ENCODE measurements around the gene PHOX2A.

The PHOX2A gene

GRCh38 chr11:72236083-72236697 is 7.8 kb downstream of the PHOX2A start:
- no peak for DNase-seq (ENCODE audit: low read depth)
- no peak overlapping the region for H3K4me3 ChIP-seq (ENCODE audit: control insufficient read depth, low read depth, low read length)
- TF ChIP-seq CTCF (IDR thresholded peaks at IDR 0.05; ENCODE audit: control insufficient read depth, insufficient read depth, low read depth, low read length, missing control alignments), result no peak

- TF ChIP-seq CTCF (IDR thresholded peaks at IDR 0.05; ENCODE audit: control insufficient read depth, insufficient read depth, low read depth, low read length, missing control alignments), result no peak
- no peak for DNase-seq (ENCODE audit: low read depth)
- no peak overlapping the region for H3K4me3 ChIP-seq (ENCODE audit: control insufficient read depth, low read depth, low read length)
Observed at GRCh38 chr11:72235351-72236057, 8.5 kb downstream of the PHOX2A start.

GRCh38 chr11:72234920-72235319 is 9.1 kb downstream of the PHOX2A start:
- DNase-seq (ENCODE audit: low read depth), result no peak
- TF ChIP-seq CTCF (IDR thresholded peaks at IDR 0.05; ENCODE audit: control insufficient read depth, insufficient read depth, low read depth, low read length, missing control alignments), result no peak
- H3K4me3 ChIP-seq (ENCODE audit: control insufficient read depth, low read depth, low read length), result no peak overlapping the region

GRCh38 chr11:72234514-72234830 is 9.5 kb downstream of the PHOX2A start:
- no peak for TF ChIP-seq CTCF (IDR thresholded peaks at IDR 0.05; ENCODE audit: control insufficient read depth, insufficient read depth, low read depth, low read length, missing control alignments)
- DNase-seq (ENCODE audit: low read depth), result no peak
- no peak overlapping the region for H3K4me3 ChIP-seq (ENCODE audit: control insufficient read depth, low read depth, low read length)

GRCh38 chr11:72233773-72234513 is 10.0 kb downstream of the PHOX2A start:
- no peak for TF ChIP-seq CTCF (IDR thresholded peaks at IDR 0.05; ENCODE audit: control insufficient read depth, insufficient read depth, low read depth, low read length, missing control alignments)
- no peak overlapping the region for H3K4me3 ChIP-seq (ENCODE audit: control insufficient read depth, low read depth, low read length)
- DNase-seq (ENCODE audit: low read depth), result no peak

- DNase-seq (ENCODE audit: low read depth), result no peak
- no peak for TF ChIP-seq CTCF (IDR thresholded peaks at IDR 0.05; ENCODE audit: control insufficient read depth, insufficient read depth, low read depth, low read length, missing control alignments)
- no peak overlapping the region for H3K4me3 ChIP-seq (ENCODE audit: control insufficient read depth, low read depth, low read length)
Observed at GRCh38 chr11:72233056-72233772, 10.8 kb downstream of the PHOX2A start.

Measured in AG09309 (cell line).